K562 (cell line): Measurements from ENCODE around the gene FAF2. TPM values are rescaled to one million over a fixed set of nuclear protein-coding genes. Genes with fewer than 3 reads are reported as not detected.

ENCODE experiments used
- BRCA1 ChIP-seq, 2 experiments: fragments of 450-650 bp in 1 of 2; sonication (generic) in 1 of 2; formaldehyde crosslinking in 1 of 2; IDR thresholded peaks; 2 replicates each; pipeline versions ENCODE4 v1.5.0 to v1.6.1; 2017 to 2020; ENCODE audit warnings: mild to moderate bottlenecking in 1 of 2, missing genetic modification reagents in 1 of 2
- BRD9 ChIP-seq: fragments of 450-650 bp; IDR thresholded peaks from 2 replicates; pipeline ENCODE4 v1.6.1; 2018; ENCODE audit warnings: low read depth; ENCODE audit not compliant: partially characterized antibody
- FOS ChIP-seq: IDR thresholded peaks from 3 replicates; pipeline ENCODE4 v1.6.1; 2011; ENCODE audit not compliant: insufficient read length; ENCODE audit errors: extremely low read depth
- KDM4B ChIP-seq, 2 experiments: fragments of 450-650 bp in 1 of 2; sonication (generic) in 1 of 2; IDR thresholded peaks; 2 replicates each; pipeline ENCODE4 v1.6.1; 2016 to 2017; ENCODE audit warnings: borderline replicate concordance in 2 of 2, antibody characterized with exemption in 1 of 2, low read depth in 1 of 2, mild to moderate bottlenecking in 1 of 2
- MTA2 ChIP-seq: fragments of 450-650 bp; IDR thresholded peaks from 2 replicates; pipeline ENCODE4 v1.6.1; 2016; ENCODE audit warnings: low read depth
- NFE2L1 ChIP-seq: fragments of 450-650 bp; IDR thresholded peaks from 2 replicates; pipeline ENCODE4 v1.6.1; 2016; ENCODE audit warnings: missing genetic modification characterization, low read depth, mild to moderate bottlenecking, missing compliant biosample characterization, moderate library complexity, borderline replicate concordance
- PHF8 ChIP-seq: fragments of 200-600 bp; sonication (generic); IDR thresholded peaks from 2 replicates; pipeline ENCODE4 v1.6.1; 2012; ENCODE audit warnings: mixed run types, mild to moderate bottlenecking, inconsistent platforms, low read length, moderate library complexity, borderline replicate concordance
- PTBP1 ChIP-seq: fragments of 200-400 bp; formaldehyde crosslinking; IDR thresholded peaks from 2 replicates; pipeline ENCODE4 v1.6.1; 2017; ENCODE audit warnings: low read depth, low read length
- SMARCE1 ChIP-seq: fragments of 450-650 bp; IDR thresholded peaks from 2 replicates; pipeline ENCODE4 v1.7.1; 2016; ENCODE audit warnings: mild to moderate bottlenecking
- ZNF197 ChIP-seq: fragments of 200-800 bp; sonication (Bioruptor generic); IDR thresholded peaks from 2 replicates; pipeline ENCODE4 v1.6.1; 2016; ENCODE audit warnings: low read depth, missing genetic modification characterization, missing compliant biosample characterization
- ZNF224 ChIP-seq: sonication (generic); formaldehyde crosslinking; IDR thresholded peaks from 2 replicates; pipeline ENCODE4 v1.8.0; 2022; ENCODE audit warnings: mild to moderate bottlenecking, missing genetic modification reagents
- ZNF3 ChIP-seq: fragments of 250-450 bp; sonication (Bioruptor Pico); IDR thresholded peaks from 2 replicates; pipeline ENCODE4 v1.5.0; 2021; ENCODE audit warnings: mild to moderate bottlenecking, moderate library complexity
- ZNF507 ChIP-seq: conservative IDR thresholded peaks from 2 replicates; pipeline ENCODE4 v1.6.1; 2017; ENCODE audit warnings: missing genetic modification characterization, missing compliant biosample characterization
- ZNF668 ChIP-seq: fragments of 250-450 bp; sonication (Bioruptor Pico); IDR thresholded peaks from 2 replicates; pipeline ENCODE4 v1.8.0; 2022; ENCODE audit warnings: mild to moderate bottlenecking, inconsistent platforms
- ZNF780A ChIP-seq: fragments of 250-450 bp; sonication (Bioruptor Pico); IDR thresholded peaks from 2 replicates; pipeline ENCODE4 v1.5.0; 2021; ENCODE audit warnings: mild to moderate bottlenecking
- polyA plus RNA-seq, 8 experiments: library from polyadenylated mRNA; depleted of rRNA in 4 of 8; stranded (reverse) in 5 of 8; unstranded in 3 of 8; fragments of >200 nt; fragmentation: Nextera tagmentation in 2 of 8; fragmentation: Illumina TruSeq in 1 of 8; extraction: Ambion mirVana in 2 of 8; extraction: Trizol in 1 of 8; gene quantifications; 2 replicates each; pipeline versions ENCODE4 v1.2.1 to v1.2.3, GENCODE V29; 2011 to 2014; ENCODE audit warnings: inconsistent platforms in 1 of 8, missing spikeins in 1 of 8
- total RNA-seq, 7 experiments: library from RNA; depleted of rRNA in 6 of 7; stranded (reverse); fragments of >200 nt in 6 of 7; fragmentation: Illumina TruSeq in 2 of 7; extraction: Trizol in 2 of 7; gene quantifications; 2 replicates each; pipeline versions ENCODE4 v1.2.1 to v1.2.3, GENCODE V29; 2011 to 2021; ENCODE audit warnings: low replicate concordance in 1 of 7
- TF ChIP-seq, protein P1 (sequence below): sonication (generic); formaldehyde crosslinking; IDR thresholded peaks from 2 replicates; pipeline ENCODE4 v1.8.0; 2022; ENCODE audit warnings: mild to moderate bottlenecking, low read depth, missing genetic modification reagents
- TF ChIP-seq, protein P2 (sequence below), 2 experiments: IDR thresholded peaks; 2 replicates each; pipeline ENCODE4 v1.6.1; 2011; ENCODE audit warnings: borderline replicate concordance in 1 of 2, control low read depth in 1 of 2, low read depth in 1 of 2, low read length in 1 of 2, mild to moderate bottlenecking in 1 of 2, mixed read lengths in 1 of 2, moderate library complexity in 1 of 2; ENCODE audit not compliant: insufficient read depth in 1 of 2, insufficient read length in 1 of 2, poor library complexity in 1 of 2, severe bottlenecking in 1 of 2; ENCODE audit errors: extremely low read depth in 1 of 2
- TF ChIP-seq, protein P3 (sequence below): fragments of 450-650 bp; formaldehyde crosslinking; conservative IDR thresholded peaks from 2 replicates; pipeline ENCODE4 v1.4.0; 2022; ENCODE audit warnings: mild to moderate bottlenecking, missing genetic modification characterization

The FAF2 gene
- total and polyA plus RNA-seq, 9 of the 15 experiments (the other 6 are each of a cell fraction or from before 2014, with no cell fraction given) = 25.0 to 44.6 (median 36.1) TPM

DNA sequence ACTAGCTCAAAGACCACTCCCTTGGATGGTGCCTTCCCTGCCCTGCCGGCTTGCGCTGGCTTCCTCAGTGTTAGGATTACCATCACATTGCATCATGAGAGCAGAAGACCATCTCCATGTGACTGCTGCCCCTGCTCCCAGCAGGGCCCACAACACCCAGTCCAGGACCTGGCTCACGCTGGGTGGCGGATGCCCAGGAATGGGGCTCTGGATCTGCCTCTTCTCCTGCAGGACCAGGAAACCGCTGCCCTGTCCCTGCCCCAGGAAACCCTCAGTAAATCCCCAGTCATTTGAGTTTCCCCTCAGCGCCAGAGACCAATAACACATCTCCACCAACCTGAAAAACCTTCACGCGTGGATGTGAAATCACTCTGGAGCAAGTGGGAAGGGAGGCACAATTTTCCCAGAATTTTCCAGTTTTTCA lies 92.3 kb downstream of the FAF2 start (continued):
- TF ChIP-seq ZNF780A (CRISPR knock-in tag) (no peak), PHF8 (no peak), SMARCE1 (no peak), NFE2L1 (tag) (no peak), PTBP1 (no peak), ZNF3 (CRISPR knock-in tag) (no peak), KDM4B (IDR thresholded peaks at IDR 0.05; ENCODE audit: borderline replicate concordance in 2 of 2, low read depth in 1 of 2) (peak in 1 of 2 experiments; percentile 46; a peak in 1 of 4 replicates), ZNF224 (CRISPR knock-in tag) (no peak), ZNF197 (CRISPR knock-in tag) (peak; percentile 15; the same call in 1 of the 2 replicates), BRCA1 (IDR thresholded peaks at IDR 0.05) (no peak), BRCA1 (CRISPR knock-in tag; IDR thresholded peaks at IDR 0.05) (no peak), MTA2 (no peak), FOS (no peak), ZNF668 (no peak), BRD9 (peak; percentile 54), ZNF507 (tag) (no peak)
- TF ChIP-seq, protein P1, sequence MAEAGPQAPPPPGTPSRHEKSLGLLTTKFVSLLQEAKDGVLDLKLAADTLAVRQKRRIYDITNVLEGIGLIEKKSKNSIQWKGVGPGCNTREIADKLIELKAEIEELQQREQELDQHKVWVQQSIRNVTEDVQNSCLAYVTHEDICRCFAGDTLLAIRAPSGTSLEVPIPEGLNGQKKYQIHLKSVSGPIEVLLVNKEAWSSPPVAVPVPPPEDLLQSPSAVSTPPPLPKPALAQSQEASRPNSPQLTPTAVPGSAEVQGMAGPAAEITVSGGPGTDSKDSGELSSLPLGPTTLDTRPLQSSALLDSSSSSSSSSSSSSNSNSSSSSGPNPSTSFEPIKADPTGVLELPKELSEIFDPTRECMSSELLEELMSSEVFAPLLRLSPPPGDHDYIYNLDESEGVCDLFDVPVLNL (CRISPR knock-in tag) = no peak
- TF ChIP-seq, protein P2, sequence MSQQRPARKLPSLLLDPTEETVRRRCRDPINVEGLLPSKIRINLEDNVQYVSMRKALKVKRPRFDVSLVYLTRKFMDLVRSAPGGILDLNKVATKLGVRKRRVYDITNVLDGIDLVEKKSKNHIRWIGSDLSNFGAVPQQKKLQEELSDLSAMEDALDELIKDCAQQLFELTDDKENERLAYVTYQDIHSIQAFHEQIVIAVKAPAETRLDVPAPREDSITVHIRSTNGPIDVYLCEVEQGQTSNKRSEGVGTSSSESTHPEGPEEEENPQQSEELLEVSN (IDR thresholded peaks at IDR 0.05; ENCODE audit: borderline replicate concordance in 1 of 2, extremely low read depth in 1 of 2, insufficient read depth in 1 of 2, insufficient read length in 1 of 2, low read depth in 1 of 2, low read length in 1 of 2, poor library complexity in 1 of 2, severe bottlenecking in 1 of 2) = no peak
- TF ChIP-seq, protein P3, sequence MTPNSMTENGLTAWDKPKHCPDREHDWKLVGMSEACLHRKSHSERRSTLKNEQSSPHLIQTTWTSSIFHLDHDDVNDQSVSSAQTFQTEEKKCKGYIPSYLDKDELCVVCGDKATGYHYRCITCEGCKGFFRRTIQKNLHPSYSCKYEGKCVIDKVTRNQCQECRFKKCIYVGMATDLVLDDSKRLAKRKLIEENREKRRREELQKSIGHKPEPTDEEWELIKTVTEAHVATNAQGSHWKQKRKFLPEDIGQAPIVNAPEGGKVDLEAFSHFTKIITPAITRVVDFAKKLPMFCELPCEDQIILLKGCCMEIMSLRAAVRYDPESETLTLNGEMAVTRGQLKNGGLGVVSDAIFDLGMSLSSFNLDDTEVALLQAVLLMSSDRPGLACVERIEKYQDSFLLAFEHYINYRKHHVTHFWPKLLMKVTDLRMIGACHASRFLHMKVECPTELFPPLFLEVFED (CRISPR knock-in tag) = 0 out of 2 replicates have a peak, but pooled peaks have one; percentile 6
